WERI-Rb-1 (cell line): ENCODE measurements around the gene RFFL.
"Not testable (repeated sequence)": the region's sequence is repeated elsewhere in the genome, so short reads cannot be mapped to it uniquely, and the experiment has no call there.

Experiments used
- DNase-seq: peaks from one replicate; pipeline ENCODE4 v3.0.0-alpha.2; 2020
- H3K27ac ChIP-seq: fragments of 250-450 bp; sonication (Bioruptor Pico); 2 replicates; pipeline ENCODE4 v1.5.1; 2020; ENCODE audit warnings: mild to moderate bottlenecking, moderate library complexity
- H3K27me3 ChIP-seq: fragments of 250-450 bp; sonication (Bioruptor Pico); 2 replicates; pipeline ENCODE4 v1.5.1; 2021; ENCODE audit warnings: mild to moderate bottlenecking, low read depth, moderate library complexity; ENCODE audit not compliant: insufficient read depth, severe bottlenecking
- H3K36me3 ChIP-seq: fragments of 250-450 bp; sonication (Bioruptor Pico); 2 replicates; pipeline ENCODE4 v1.5.1; 2020; ENCODE audit warnings: mild to moderate bottlenecking, moderate library complexity
- H3K4me3 ChIP-seq: 2 replicates; pipeline ENCODE4 v1.5.1; 2011; ENCODE audit warnings: low read depth, mild to moderate bottlenecking, control low read depth, low read length
- H3K9me3 ChIP-seq: fragments of 250-450 bp; sonication (Bioruptor Pico); 2 replicates; pipeline ENCODE4 v1.5.1; 2021; ENCODE audit warnings: mild to moderate bottlenecking, moderate library complexity; ENCODE audit not compliant: severe bottlenecking
- TF ChIP-seq, protein P1 (sequence below): IDR thresholded peaks from 2 replicates; pipeline ENCODE4 v1.5.1; 2011; ENCODE audit warnings: low read depth, mild to moderate bottlenecking, control low read depth, inconsistent platforms, low read length

Gene RFFL

GRCh38 chr17:35044181-35044580, 19.3 kb downstream of the RFFL start:
- TF ChIP-seq, protein P1, sequence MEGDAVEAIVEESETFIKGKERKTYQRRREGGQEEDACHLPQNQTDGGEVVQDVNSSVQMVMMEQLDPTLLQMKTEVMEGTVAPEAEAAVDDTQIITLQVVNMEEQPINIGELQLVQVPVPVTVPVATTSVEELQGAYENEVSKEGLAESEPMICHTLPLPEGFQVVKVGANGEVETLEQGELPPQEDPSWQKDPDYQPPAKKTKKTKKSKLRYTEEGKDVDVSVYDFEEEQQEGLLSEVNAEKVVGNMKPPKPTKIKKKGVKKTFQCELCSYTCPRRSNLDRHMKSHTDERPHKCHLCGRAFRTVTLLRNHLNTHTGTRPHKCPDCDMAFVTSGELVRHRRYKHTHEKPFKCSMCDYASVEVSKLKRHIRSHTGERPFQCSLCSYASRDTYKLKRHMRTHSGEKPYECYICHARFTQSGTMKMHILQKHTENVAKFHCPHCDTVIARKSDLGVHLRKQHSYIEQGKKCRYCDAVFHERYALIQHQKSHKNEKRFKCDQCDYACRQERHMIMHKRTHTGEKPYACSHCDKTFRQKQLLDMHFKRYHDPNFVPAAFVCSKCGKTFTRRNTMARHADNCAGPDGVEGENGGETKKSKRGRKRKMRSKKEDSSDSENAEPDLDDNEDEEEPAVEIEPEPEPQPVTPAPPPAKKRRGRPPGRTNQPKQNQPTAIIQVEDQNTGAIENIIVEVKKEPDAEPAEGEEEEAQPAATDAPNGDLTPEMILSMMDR, result no peak
- no peaks in the 10 kb centered on the region for H3K36me3 ChIP-seq
- H3K27me3 ChIP-seq, result no peaks in the 10 kb centered on the region
- H3K4me3 ChIP-seq, result no peak overlapping the region
- DNase-seq, result no peak
- no peak overlapping the region for H3K27ac ChIP-seq
- H3K9me3 ChIP-seq, result no peaks in the 10 kb centered on the region

GRCh38 chr17:35041390-35041789, 22.1 kb downstream of the RFFL start:
- no peaks in the 10 kb centered on the region for H3K9me3 ChIP-seq
- no peak overlapping the region for H3K4me3 ChIP-seq
- DNase-seq, result no peak
- H3K27me3 ChIP-seq, result no peaks in the 10 kb centered on the region
- no peak overlapping the region for H3K27ac ChIP-seq
- H3K36me3 ChIP-seq, result no peaks in the 10 kb centered on the region
- TF ChIP-seq, protein P1, result no peak

DNA sequence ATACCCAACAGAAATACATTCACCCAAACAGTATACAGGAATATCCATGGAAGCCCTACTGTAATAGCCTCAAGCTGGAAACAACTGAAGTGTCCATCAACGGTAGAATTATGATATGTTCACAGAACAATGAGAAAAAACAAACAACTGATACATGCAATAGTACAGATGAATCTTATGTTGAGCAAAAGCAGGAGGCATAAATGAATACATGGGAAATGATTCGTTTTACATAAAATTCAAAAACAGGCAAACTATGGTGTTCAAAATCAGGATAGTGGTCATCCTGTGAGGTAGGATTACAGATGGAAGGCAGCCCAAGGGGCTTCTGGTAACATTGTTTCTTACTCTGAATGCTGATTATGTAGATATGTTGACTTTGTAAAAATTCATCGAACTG, 25.1 kb downstream of the RFFL start:
- TF ChIP-seq, protein P1, result no peak
- Histone ChIP-seq H3K9me3 (no peaks in the 10 kb centered on the region), H3K27ac (no peak overlapping the region), H3K4me3 (no peak overlapping the region), H3K36me3 (no peaks in the 10 kb centered on the region), H3K27me3 (no peaks in the 10 kb centered on the region)
- no peak for DNase-seq

GRCh38 chr17:35030780-35031179, 32.7 kb downstream of the RFFL start:
- no peaks in the 10 kb centered on the region for H3K36me3 ChIP-seq
- no peak overlapping the region for H3K27ac ChIP-seq
- no peaks in the 10 kb centered on the region for H3K27me3 ChIP-seq
- no peak for DNase-seq
- no peaks in the 10 kb centered on the region for H3K9me3 ChIP-seq
- TF ChIP-seq, protein P1, result no peak
- H3K4me3 ChIP-seq, result no peak overlapping the region

GRCh38 chr17:35028531-35029262, 34.8 kb downstream of the RFFL start:
- no peaks in the 10 kb centered on the region for H3K27me3 ChIP-seq
- H3K36me3 ChIP-seq, result no peaks in the 10 kb centered on the region
- H3K27ac ChIP-seq, result no peak overlapping the region
- no peak for DNase-seq
- H3K9me3 ChIP-seq, result no peaks in the 10 kb centered on the region
- TF ChIP-seq, protein P1, result no peak
- no peak overlapping the region for H3K4me3 ChIP-seq

GRCh38 chr17:35028097-35028496, 35.4 kb downstream of the RFFL start:
- not testable (repeated sequence) for H3K27ac ChIP-seq, DNase-seq, H3K36me3 ChIP-seq, H3K9me3 ChIP-seq, H3K4me3 ChIP-seq, H3K27me3 ChIP-seq
